Ascending aorta (tissue), 2 donors: Measurements from ENCODE around the gene RRP12. TPM values are rescaled to one million over a fixed set of nuclear protein-coding genes. Genes with fewer than 3 reads are reported as not detected.

ENCODE experiments used
- DNase-seq, 2 donors: peaks; one replicate each; pipeline ENCODE4 v3.0.0-alpha.2; 2019; ENCODE audit warnings: low spot score in 2 of 2
- H3K27ac ChIP-seq, 2 donors: fragments of 200-600 bp; sonication (generic); one replicate each; pipeline ENCODE4 v1.5.1; 2016 to 2017; ENCODE audit warnings: mild to moderate bottlenecking in 1 of 2
- H3K27me3 ChIP-seq: fragments of 200-600 bp; sonication (generic); one replicate; pipeline ENCODE4 v1.5.1; 2017
- H3K36me3 ChIP-seq, 2 donors: fragments of 200-600 bp; sonication (generic); one replicate each; pipeline ENCODE4 v1.5.1; 2016
- H3K4me1 ChIP-seq, 2 donors: fragments of 200-600 bp; sonication (generic); one replicate each; pipeline ENCODE4 v1.5.1; 2016 to 2017; ENCODE audit warnings: mild to moderate bottlenecking in 1 of 2
- H3K4me3 ChIP-seq, 2 donors: fragments of 200-600 bp; sonication (generic); one replicate each; pipeline ENCODE4 v1.5.1; 2016 to 2017; ENCODE audit warnings: mild to moderate bottlenecking in 1 of 2
- H3K9me3 ChIP-seq, 2 donors: fragments of 200-600 bp; sonication (generic); one replicate each; pipeline ENCODE4 v1.5.1; 2016
- CTCF ChIP-seq, 3 experiments: fragments of 200-600 bp in 2 of 3; fragments of 450-650 bp in 1 of 3; sonication (generic) in 2 of 3; IDR thresholded peaks; one replicate each; pipeline ENCODE4 v1.5.1; 2016 to 2019; ENCODE audit warnings: antibody characterized with exemption in 3 of 3, mild to moderate bottlenecking in 1 of 3, moderate library complexity in 1 of 3
- intact Hi-C: fragments of 100-400 bp; cut with DNase I; formaldehyde crosslinking; loops from one replicate; pipeline ENCODE4 v1.15.1; 2023
- total RNA-seq: library from RNA; depleted of rRNA; stranded (reverse); fragments of >200 nt; gene quantifications from one replicate; pipeline ENCODE4 v1.1.0, GENCODE V29; 2016

The RRP12 gene
- total RNA-seq, 1 donor from 2014 or later = 5.9 TPM

GRCh38 chr10:97444212-97444611, 43.1 kb upstream of the RRP12 start:
- Histone ChIP-seq H3K27me3 (no peaks in the 10 kb centered on the region), H3K27ac (no peak overlapping the region), H3K36me3 (peaks cover 21 to 23% of the 10 kb centered on the region in 2 donors), H3K4me3 (peak overlapping the region in 1 of 2 donors; percentile 87), H3K4me1 (peaks cover 7 to 28% of the 10 kb centered on the region in 2 donors), H3K9me3 (no peaks in the 10 kb centered on the region)
- intact Hi-C loops = no loop called here
- no peak for TF ChIP-seq CTCF (IDR thresholded peaks at IDR 0.05)
- no peak for DNase-seq

- TF ChIP-seq CTCF (IDR thresholded peaks at IDR 0.05) = no peak
- intact Hi-C loops = no loop called here
- H3K36me3 ChIP-seq = peaks cover 38 to 41% of the 10 kb centered on the region in 2 donors
- H3K9me3 ChIP-seq = no peaks in the 10 kb centered on the region
- H3K27me3 ChIP-seq = no peaks in the 10 kb centered on the region
- DNase-seq = no peak
- H3K4me3 ChIP-seq = no peak overlapping the region
- H3K4me1 ChIP-seq = peaks cover 7 to 17% of the 10 kb centered on the region in 2 donors
- no peak overlapping the region for H3K27ac ChIP-seq
Measured at GRCh38 chr10:97442277-97442676, 41.1 kb upstream of the RRP12 start.

- Histone ChIP-seq H3K9me3 (no peaks in the 10 kb centered on the region), H3K4me3 (no peak overlapping the region), H3K36me3 (peaks cover 74 to 82% of the 10 kb centered on the region in 2 donors), H3K4me1 (no peaks in the 10 kb centered on the region), H3K27ac (no peak overlapping the region), H3K27me3 (no peaks in the 10 kb centered on the region)
- DNase-seq = no peak
- no peak for TF ChIP-seq CTCF (IDR thresholded peaks at IDR 0.05)
- intact Hi-C loops = no loop called here
Measured at GRCh38 chr10:97435211-97435610, 34.1 kb upstream of the RRP12 start.

GRCh38 chr10:97434557-97434956, 33.4 kb upstream of the RRP12 start:
- Histone ChIP-seq H3K27me3 (no peaks in the 10 kb centered on the region), H3K4me1 (no peaks in the 10 kb centered on the region), H3K27ac (no peak overlapping the region), H3K36me3 (peaks cover 68 to 86% of the 10 kb centered on the region in 2 donors), H3K9me3 (no peaks in the 10 kb centered on the region), H3K4me3 (no peak overlapping the region)
- TF ChIP-seq CTCF (IDR thresholded peaks at IDR 0.05) = no peak
- DNase-seq = no peak
- intact Hi-C loops = no loop called here

GRCh38 chr10:97434055-97434454, 32.9 kb upstream of the RRP12 start:
- no peaks in the 10 kb centered on the region for H3K27me3 ChIP-seq
- TF ChIP-seq CTCF (IDR thresholded peaks at IDR 0.05) = no peak
- H3K4me1 ChIP-seq = no peaks in the 10 kb centered on the region
- H3K36me3 ChIP-seq = peaks cover 63 to 85% of the 10 kb centered on the region in 2 donors
- no peak for DNase-seq
- H3K4me3 ChIP-seq = no peak overlapping the region
- no peak overlapping the region for H3K27ac ChIP-seq
- intact Hi-C loops = no loop called here
- H3K9me3 ChIP-seq = no peaks in the 10 kb centered on the region

GRCh38 chr10:97428572-97428981, 27.4 kb upstream of the RRP12 start:
- H3K27me3 ChIP-seq = no peaks in the 10 kb centered on the region
- H3K36me3 ChIP-seq = peaks cover 21 to 34% of the 10 kb centered on the region in 2 donors
- no peaks in the 10 kb centered on the region for H3K9me3 ChIP-seq
- TF ChIP-seq CTCF (IDR thresholded peaks at IDR 0.05) = no peak
- DNase-seq = no peak
- H3K4me3 ChIP-seq = peak overlapping the region in 1 of 2 donors; percentile 75
- intact Hi-C loops = loop anchor here (5.0 to 10.0 kb wide), 2 partner anchors 204 to 306 kb away; partner anchors contain the start of genes MORN4 and ZFYVE27
- H3K4me1 ChIP-seq = peaks cover 9 to 17% of the 10 kb centered on the region in 2 donors
- H3K27ac ChIP-seq = peak overlapping the region in 1 of 2 donors; percentile 19
